ENCODE data around the gene FASTKD2. TPM values are rescaled to one million over a fixed set of nuclear protein-coding genes. Genes with fewer than 3 reads are reported as not detected.
"Not testable (repeated sequence)": the region's sequence is repeated elsewhere in the genome, so short reads cannot be mapped to it uniquely, and the experiment has no call there.

The FASTKD2 gene
- total and polyA plus RNA-seq, 9 donors = 17.3 to 32.1 (median 22.6) TPM

GRCh38 chr2:206804326-206804725 lies 38.9 kb downstream of the FASTKD2 start:
- DNase-seq = no peak
- Histone ChIP-seq H3K27ac (ENCODE audit: low read length) (no peak overlapping the region), H3K36me3 (ENCODE audit: control insufficient read depth, insufficient read depth, low read length) (no peaks in the 10 kb centered on the region), H3K4me3 (ENCODE audit: low read length) (no peak overlapping the region), H3K4me1 (ENCODE audit: control insufficient read depth, insufficient read depth, low read length) (peaks cover 12% of the 10 kb centered on the region), H3K9me3 (replicated peaks; ENCODE audit: control insufficient read depth, low read depth, low read length) (no peaks in the 10 kb centered on the region), H3K27me3 (ENCODE audit: control insufficient read depth, insufficient read depth, low read length) (no peaks in the 10 kb centered on the region)
- WGBS (ENCODE audit: insufficient coverage) = 81% methylated on average over 2 of the region's 5 CpGs

- WGBS (ENCODE audit: insufficient coverage) = 0% methylated on average over 1 of the region's 6 CpGs
- DNase-seq = peak; percentile 92
- Histone ChIP-seq H3K9me3 (replicated peaks; ENCODE audit: control insufficient read depth, low read depth, low read length) (no peaks in the 10 kb centered on the region), H3K27me3 (ENCODE audit: control insufficient read depth, insufficient read depth, low read length) (no peaks in the 10 kb centered on the region), H3K36me3 (ENCODE audit: control insufficient read depth, insufficient read depth, low read length) (no peaks in the 10 kb centered on the region), H3K27ac (ENCODE audit: low read length) (peak overlapping the region; percentile 29), H3K4me1 (ENCODE audit: control insufficient read depth, insufficient read depth, low read length) (peaks cover 6% of the 10 kb centered on the region), H3K4me3 (ENCODE audit: low read length) (no peak overlapping the region)
These were observed 40.6 kb downstream of the FASTKD2 start for GRCh38 chr2:206805887-206806607.

- H3K27ac ChIP-seq (ENCODE audit: low read length); H3K9me3 ChIP-seq (replicated peaks; ENCODE audit: control insufficient read depth, low read depth, low read length); H3K4me3 ChIP-seq (ENCODE audit: low read length); H3K27me3 ChIP-seq (ENCODE audit: control insufficient read depth, insufficient read depth, low read length); H3K36me3 ChIP-seq (ENCODE audit: control insufficient read depth, insufficient read depth, low read length); DNase-seq; H3K4me1 ChIP-seq (ENCODE audit: control insufficient read depth, insufficient read depth, low read length): not testable (repeated sequence)
- WGBS (ENCODE audit: insufficient coverage) = 86% methylated on average over 1 of the region's 3 CpGs
These were observed 42.2 kb downstream of the FASTKD2 start for GRCh38 chr2:206807624-206808023.

- H3K27me3 ChIP-seq (ENCODE audit: control insufficient read depth, insufficient read depth, low read length); H3K36me3 ChIP-seq (ENCODE audit: control insufficient read depth, insufficient read depth, low read length); H3K4me3 ChIP-seq (ENCODE audit: low read length); H3K27ac ChIP-seq (ENCODE audit: low read length); H3K4me1 ChIP-seq (ENCODE audit: control insufficient read depth, insufficient read depth, low read length); H3K9me3 ChIP-seq (replicated peaks; ENCODE audit: control insufficient read depth, low read depth, low read length); DNase-seq: not testable (repeated sequence)
- WGBS (ENCODE audit: insufficient coverage) = 85% methylated on average over 3 of the region's 5 CpGs
These were observed 47.1 kb downstream of the FASTKD2 start for GRCh38 chr2:206812471-206812870.

- Histone ChIP-seq H3K4me1 (ENCODE audit: control insufficient read depth, insufficient read depth, low read length) (no peaks in the 10 kb centered on the region), H3K27me3 (ENCODE audit: control insufficient read depth, insufficient read depth, low read length) (no peaks in the 10 kb centered on the region), H3K27ac (ENCODE audit: low read length) (no peak overlapping the region), H3K4me3 (ENCODE audit: low read length) (no peak overlapping the region), H3K9me3 (replicated peaks; ENCODE audit: control insufficient read depth, low read depth, low read length) (peaks cover 2% of the 10 kb centered on the region), H3K36me3 (ENCODE audit: control insufficient read depth, insufficient read depth, low read length) (no peaks in the 10 kb centered on the region)
- DNase-seq = peak; percentile 88
These were observed 49.1 kb downstream of the FASTKD2 start for GRCh38 chr2:206814498-206814897.

GRCh38 chr2:206820807-206821206 lies 55.4 kb downstream of the FASTKD2 start:
- no peaks in the 10 kb centered on the region for H3K27me3 ChIP-seq (ENCODE audit: control insufficient read depth, insufficient read depth, low read length)
- H3K4me3 ChIP-seq (ENCODE audit: low read length) = no peak overlapping the region
- no peaks in the 10 kb centered on the region for H3K9me3 ChIP-seq (replicated peaks; ENCODE audit: control insufficient read depth, low read depth, low read length)
- no CpG with 5 or more reads among the region's 2 CpGs for WGBS (ENCODE audit: insufficient coverage)
- H3K4me1 ChIP-seq (ENCODE audit: control insufficient read depth, insufficient read depth, low read length) = no peaks in the 10 kb centered on the region
- peak; percentile 66 for DNase-seq
- no peak overlapping the region for H3K27ac ChIP-seq (ENCODE audit: low read length)
- H3K36me3 ChIP-seq (ENCODE audit: control insufficient read depth, insufficient read depth, low read length) = no peaks in the 10 kb centered on the region

- Histone ChIP-seq H3K4me1 (ENCODE audit: control insufficient read depth, insufficient read depth, low read length) (no peaks in the 10 kb centered on the region), H3K9me3 (replicated peaks; ENCODE audit: control insufficient read depth, low read depth, low read length) (no peaks in the 10 kb centered on the region), H3K27me3 (ENCODE audit: control insufficient read depth, insufficient read depth, low read length) (no peaks in the 10 kb centered on the region), H3K36me3 (ENCODE audit: control insufficient read depth, insufficient read depth, low read length) (no peaks in the 10 kb centered on the region), H3K27ac (ENCODE audit: low read length) (no peak overlapping the region), H3K4me3 (ENCODE audit: low read length) (no peak overlapping the region)
- DNase-seq = no peak
- 70% methylated on average over 4 of the region's 6 CpGs for WGBS (ENCODE audit: insufficient coverage)
These were observed 57.8 kb downstream of the FASTKD2 start for GRCh38 chr2:206823178-206823577.

- H3K27ac ChIP-seq (ENCODE audit: low read length) = no peak overlapping the region
- H3K36me3 ChIP-seq (ENCODE audit: control insufficient read depth, insufficient read depth, low read length) = no peaks in the 10 kb centered on the region
- H3K4me3 ChIP-seq (ENCODE audit: low read length) = no peak overlapping the region
- WGBS (ENCODE audit: insufficient coverage) = no CpG with 5 or more reads among the region's 1 CpG
- H3K9me3 ChIP-seq (replicated peaks; ENCODE audit: control insufficient read depth, low read depth, low read length) = no peaks in the 10 kb centered on the region
- no peaks in the 10 kb centered on the region for H3K4me1 ChIP-seq (ENCODE audit: control insufficient read depth, insufficient read depth, low read length)
- no peaks in the 10 kb centered on the region for H3K27me3 ChIP-seq (ENCODE audit: control insufficient read depth, insufficient read depth, low read length)
- DNase-seq = no peak
These were observed 58.7 kb downstream of the FASTKD2 start for GRCh38 chr2:206824087-206824618.

- Histone ChIP-seq H3K9me3 (replicated peaks; ENCODE audit: control insufficient read depth, low read depth, low read length) (no peaks in the 10 kb centered on the region), H3K36me3 (ENCODE audit: control insufficient read depth, insufficient read depth, low read length) (no peaks in the 10 kb centered on the region), H3K4me3 (ENCODE audit: low read length) (no peak overlapping the region), H3K4me1 (ENCODE audit: control insufficient read depth, insufficient read depth, low read length) (no peaks in the 10 kb centered on the region), H3K27me3 (ENCODE audit: control insufficient read depth, insufficient read depth, low read length) (no peaks in the 10 kb centered on the region), H3K27ac (ENCODE audit: low read length) (no peak overlapping the region)
- DNase-seq = no peak
- 98% methylated on average over 4 of the region's 5 CpGs for WGBS (ENCODE audit: insufficient coverage)
These were observed 59.6 kb downstream of the FASTKD2 start for GRCh38 chr2:206824993-206825392.

- whole genome bisulfite sequencing (ENCODE audit: insufficient coverage) = 100% methylated on average over 2 of the region's 3 CpGs
- Histone ChIP-seq H3K36me3 (ENCODE audit: control insufficient read depth, insufficient read depth, low read length) (no peaks in the 10 kb centered on the region), H3K27me3 (ENCODE audit: control insufficient read depth, insufficient read depth, low read length) (no peaks in the 10 kb centered on the region), H3K4me1 (ENCODE audit: control insufficient read depth, insufficient read depth, low read length) (no peaks in the 10 kb centered on the region), H3K9me3 (replicated peaks; ENCODE audit: control insufficient read depth, low read depth, low read length) (peaks cover 6% of the 10 kb centered on the region), H3K27ac (ENCODE audit: low read length) (no peak overlapping the region), H3K4me3 (ENCODE audit: low read length) (no peak overlapping the region)
- DNase-seq = no peak
These were observed 66.1 kb downstream of the FASTKD2 start for GRCh38 chr2:206831442-206831995.
